ENCODE results near the gene GALNS. TPM values are rescaled to one million over a fixed set of nuclear protein-coding genes. Genes with fewer than 3 reads are reported as not detected.
A peak's percentile ranks its signal among the peaks of the same experiment; 100 is the strongest.

The GALNS gene
- total and polyA plus RNA-seq, 4 donors, result 6.8 to 20.6 (median 10.8) TPM

- Histone ChIP-seq H3K27ac (ENCODE audit: low read depth in 1 of 2, low read length in 2 of 2) (peak overlapping the region in 1 of 2 donors; percentile 10), H3K4me3 (ENCODE audit: low read depth in 1 of 3, low read length in 3 of 3) (no peak overlapping the region), H3K9ac (ENCODE audit: low read depth in 1 of 2, low read length in 2 of 2) (no peak overlapping the region), H3K36me3 (ENCODE audit: control insufficient read depth in 4 of 4, insufficient read depth in 3 of 4, low read depth in 1 of 4, low read length in 3 of 4) (no peaks in the 10 kb centered on the region), H3K9me3 (ENCODE audit: control insufficient read depth in 4 of 4, low read length in 3 of 4) (no peaks in the 10 kb centered on the region), H3K4me1 (ENCODE audit: control insufficient read depth in 4 of 4, insufficient read depth in 4 of 4, low read length in 3 of 4) (peaks cover 13 to 52% (median 32%) of the 10 kb centered on the region in 4 donors), H3K27me3 (ENCODE audit: control insufficient read depth in 4 of 4, insufficient read depth in 4 of 4, low read length in 3 of 4) (no peaks in the 10 kb centered on the region)
- WGBS, result 43% methylated on average over 13 of the region's 13 CpGs
- no peak for DNase-seq (ENCODE audit: low spot score)
- TF ChIP-seq NR2F2 (IDR thresholded peaks at IDR 0.05), result peak; percentile 40
- TF ChIP-seq RXRA (IDR thresholded peaks at IDR 0.05), result peak in 1 of 2 donors; percentile 31
- TF ChIP-seq, protein P1, sequence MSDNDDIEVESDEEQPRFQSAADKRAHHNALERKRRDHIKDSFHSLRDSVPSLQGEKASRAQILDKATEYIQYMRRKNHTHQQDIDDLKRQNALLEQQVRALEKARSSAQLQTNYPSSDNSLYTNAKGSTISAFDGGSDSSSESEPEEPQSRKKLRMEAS (IDR thresholded peaks at IDR 0.05), result no peak
These were observed 76.3 kb downstream of the GALNS start for GRCh38 chr16:88780142-88781062.

DNA sequence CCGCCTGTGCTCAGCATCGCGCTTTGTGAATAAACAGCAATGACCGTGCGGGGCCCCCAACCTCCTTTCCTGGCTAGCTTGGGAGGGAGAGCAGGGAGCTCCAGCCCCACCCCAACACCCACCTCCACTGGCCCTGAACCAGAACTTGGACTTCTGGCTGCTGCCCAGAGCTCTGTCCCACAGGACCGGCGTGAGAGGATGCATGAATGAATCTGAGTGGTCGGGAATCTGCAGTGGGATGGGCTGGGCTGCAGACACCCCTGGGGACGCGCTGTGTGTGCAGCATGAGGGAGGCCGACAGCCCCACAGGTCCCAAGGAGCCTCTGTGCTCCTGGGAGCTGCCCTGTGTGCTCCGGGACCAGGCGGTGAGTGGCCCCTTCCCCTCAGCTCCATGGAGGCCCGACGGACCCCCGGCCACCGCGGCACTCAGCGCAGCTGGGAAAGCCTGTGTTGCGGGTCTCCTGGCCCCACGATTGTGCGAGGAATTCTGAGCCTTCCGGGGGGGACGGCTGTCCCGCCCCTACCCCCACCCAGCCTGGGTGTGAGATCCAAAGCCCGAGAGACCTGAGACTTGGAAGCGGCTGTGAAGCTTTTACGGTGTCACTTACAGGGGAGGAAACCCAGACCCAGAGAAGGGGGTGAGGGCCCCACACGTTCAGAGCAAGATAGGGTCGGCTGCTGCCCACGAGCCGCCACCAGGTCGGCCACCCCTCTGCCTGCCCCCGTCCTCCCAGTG, 77.2 kb downstream of the GALNS start:
- Histone ChIP-seq H3K27me3 (ENCODE audit: control insufficient read depth in 4 of 4, insufficient read depth in 4 of 4, low read length in 3 of 4) (no peaks in the 10 kb centered on the region), H3K27ac (ENCODE audit: low read depth in 1 of 2, low read length in 2 of 2) (no peak overlapping the region), H3K4me1 (ENCODE audit: control insufficient read depth in 4 of 4, insufficient read depth in 4 of 4, low read length in 3 of 4) (peaks cover 13 to 53% (median 32%) of the 10 kb centered on the region in 4 donors), H3K9ac (ENCODE audit: low read depth in 1 of 2, low read length in 2 of 2) (no peak overlapping the region), H3K9me3 (ENCODE audit: control insufficient read depth in 4 of 4, low read length in 3 of 4) (no peaks in the 10 kb centered on the region), H3K4me3 (ENCODE audit: low read depth in 1 of 3, low read length in 3 of 3) (no peak overlapping the region), H3K36me3 (ENCODE audit: control insufficient read depth in 4 of 4, insufficient read depth in 3 of 4, low read depth in 1 of 4, low read length in 3 of 4) (no peaks in the 10 kb centered on the region)
- 77% methylated on average over 34 of the region's 34 CpGs for WGBS
- TF ChIP-seq EGR1 (IDR thresholded peaks at IDR 0.05; ENCODE audit: low read depth in 2 of 2) (no peak), HNF4G (IDR thresholded peaks at IDR 0.05) (no peak), ZBTB33 (IDR thresholded peaks at IDR 0.05) (no peak), FOXA1 (IDR thresholded peaks at IDR 0.05) (no peak), YY1 (IDR thresholded peaks at IDR 0.05) (no peak), RAD21 (IDR thresholded peaks at IDR 0.05) (no peak), SP1 (IDR thresholded peaks at IDR 0.05) (no peak), TAF1 (conservative IDR thresholded peaks at IDR 0.05) (no peak), JUND (IDR thresholded peaks at IDR 0.05) (no peak), NR2F2 (IDR thresholded peaks at IDR 0.05) (no peak), HNF4A (conservative IDR thresholded peaks at IDR 0.05) (no peak), GABPA (IDR thresholded peaks at IDR 0.05 in 1 of 2, conservative IDR thresholded peaks at IDR 0.05 in 1 of 2) (no peak), FOXA2 (IDR thresholded peaks at IDR 0.05) (no peak), REST (IDR thresholded peaks at IDR 0.05) (no peak)
- TF ChIP-seq, protein P1 (IDR thresholded peaks at IDR 0.05), result no peak
- TF ChIP-seq, protein P2, sequence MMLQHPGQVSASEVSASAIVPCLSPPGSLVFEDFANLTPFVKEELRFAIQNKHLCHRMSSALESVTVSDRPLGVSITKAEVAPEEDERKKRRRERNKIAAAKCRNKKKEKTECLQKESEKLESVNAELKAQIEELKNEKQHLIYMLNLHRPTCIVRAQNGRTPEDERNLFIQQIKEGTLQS (IDR thresholded peaks at IDR 0.05), result no peak
- TF ChIP-seq, protein P3, sequence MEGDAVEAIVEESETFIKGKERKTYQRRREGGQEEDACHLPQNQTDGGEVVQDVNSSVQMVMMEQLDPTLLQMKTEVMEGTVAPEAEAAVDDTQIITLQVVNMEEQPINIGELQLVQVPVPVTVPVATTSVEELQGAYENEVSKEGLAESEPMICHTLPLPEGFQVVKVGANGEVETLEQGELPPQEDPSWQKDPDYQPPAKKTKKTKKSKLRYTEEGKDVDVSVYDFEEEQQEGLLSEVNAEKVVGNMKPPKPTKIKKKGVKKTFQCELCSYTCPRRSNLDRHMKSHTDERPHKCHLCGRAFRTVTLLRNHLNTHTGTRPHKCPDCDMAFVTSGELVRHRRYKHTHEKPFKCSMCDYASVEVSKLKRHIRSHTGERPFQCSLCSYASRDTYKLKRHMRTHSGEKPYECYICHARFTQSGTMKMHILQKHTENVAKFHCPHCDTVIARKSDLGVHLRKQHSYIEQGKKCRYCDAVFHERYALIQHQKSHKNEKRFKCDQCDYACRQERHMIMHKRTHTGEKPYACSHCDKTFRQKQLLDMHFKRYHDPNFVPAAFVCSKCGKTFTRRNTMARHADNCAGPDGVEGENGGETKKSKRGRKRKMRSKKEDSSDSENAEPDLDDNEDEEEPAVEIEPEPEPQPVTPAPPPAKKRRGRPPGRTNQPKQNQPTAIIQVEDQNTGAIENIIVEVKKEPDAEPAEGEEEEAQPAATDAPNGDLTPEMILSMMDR (IDR thresholded peaks at IDR 0.05; ENCODE audit: low read depth, low read length, missing input control), result no peak
- DNase-seq (ENCODE audit: low spot score), result no peak
